HG03064 (cell line): ENCODE measurements around the gene TBX15.
"Not testable (repeated sequence)": the region's sequence is repeated elsewhere in the genome, so short reads cannot be mapped to it uniquely, and the experiment has no call there.

ENCODE experiments used
- ATAC-seq: cut with Tn5 transposase; IDR thresholded peaks from one replicate; pipeline ENCODE4 v1.9.1; 2021; ENCODE audit warnings: low read depth; ENCODE audit not compliant: unreplicated experiment

The TBX15 gene

DNA sequence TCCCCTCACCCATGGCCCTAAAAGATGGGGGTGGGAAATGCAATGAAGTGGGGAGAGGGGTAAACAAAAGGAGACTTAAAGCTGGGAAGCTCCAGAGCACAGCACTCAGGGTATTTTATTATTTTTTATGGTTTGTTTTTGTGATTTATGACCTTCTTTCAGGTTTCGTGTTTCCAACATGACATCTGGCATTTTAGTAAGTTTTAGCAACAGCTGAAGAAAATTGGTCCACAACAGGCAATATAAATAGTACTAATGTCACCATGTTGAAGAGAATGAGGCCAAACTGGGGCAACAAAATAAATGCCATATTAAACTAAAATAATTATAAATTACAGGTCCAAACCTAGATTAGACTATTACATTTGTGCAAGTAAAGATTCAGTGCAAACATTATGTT is 56.3 kb downstream of the TBX15 start:
- no peak for ATAC-seq

DNA sequence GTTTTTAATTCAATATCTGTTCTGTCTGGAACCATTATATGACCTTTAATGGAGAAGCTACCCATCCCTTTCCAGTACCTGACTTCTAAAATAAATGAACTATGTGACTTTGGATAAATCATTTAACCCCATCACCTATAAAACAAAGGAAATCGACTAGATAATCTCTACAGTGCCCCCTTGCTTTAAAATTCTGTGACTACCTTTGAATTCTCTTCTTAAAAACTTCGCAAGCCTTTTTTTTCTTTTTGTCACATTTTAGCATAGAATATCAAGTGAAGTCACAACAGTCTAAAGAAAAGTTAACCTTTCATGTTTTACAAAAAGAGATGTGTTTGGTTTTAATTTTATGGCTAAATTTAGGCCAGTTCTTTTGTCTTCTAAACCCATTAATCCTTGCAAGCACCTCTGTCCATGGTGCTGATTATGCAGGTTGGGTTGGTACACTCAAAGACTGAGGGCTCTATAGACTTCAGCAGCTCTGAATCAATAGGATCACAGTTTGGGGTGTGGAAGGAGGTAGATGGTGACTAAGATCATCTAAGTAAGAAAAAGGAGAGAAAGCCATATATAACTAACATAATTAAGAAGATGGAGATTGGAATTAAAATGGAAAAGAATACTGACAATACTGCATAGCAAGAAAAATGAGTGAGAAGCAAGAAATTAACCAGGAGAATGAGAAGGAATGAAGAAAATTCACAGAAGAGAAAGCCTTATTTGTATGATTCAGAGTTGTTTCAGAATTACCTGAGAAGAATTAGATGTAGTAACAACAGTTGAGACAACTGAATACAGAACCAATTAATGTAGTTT is 59.2 kb downstream of the TBX15 start:
- no peak for ATAC-seq

DNA sequence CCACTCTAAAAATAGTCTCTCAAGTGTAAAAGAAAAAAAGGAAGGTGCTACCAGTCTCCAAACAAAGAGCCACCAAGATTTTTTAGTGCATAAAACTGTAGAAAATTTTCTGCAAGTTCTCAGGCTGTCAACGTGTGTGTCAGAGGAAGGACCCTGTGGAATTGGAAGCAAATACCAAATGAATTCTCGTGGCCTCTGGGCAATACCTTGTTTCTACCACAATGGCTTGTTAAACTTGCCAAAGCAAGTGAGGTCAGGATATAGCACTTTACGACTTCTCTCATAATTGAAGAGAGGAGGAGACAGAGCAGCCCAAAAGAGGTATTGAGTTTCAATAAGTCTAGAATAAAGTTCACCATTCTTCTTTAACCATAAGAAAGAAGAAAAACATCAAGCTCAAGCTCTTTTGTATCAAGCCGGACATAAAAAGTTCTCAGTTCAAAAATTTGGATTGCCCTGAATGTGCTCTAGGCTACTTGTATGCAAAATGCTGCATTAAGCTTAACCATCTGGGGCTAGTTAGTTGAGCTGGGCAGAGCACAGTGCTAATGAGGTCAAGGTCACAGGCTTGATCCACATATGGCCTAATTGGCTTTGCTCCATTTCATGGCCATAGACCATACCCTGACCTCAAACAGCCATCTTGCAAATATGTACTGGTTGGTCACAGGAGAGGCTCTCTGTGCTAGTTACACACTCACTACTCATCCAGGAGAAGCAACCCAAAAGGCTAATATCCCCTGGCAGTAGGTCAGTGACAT is 60.5 kb downstream of the TBX15 start:
- no peak for ATAC-seq

DNA sequence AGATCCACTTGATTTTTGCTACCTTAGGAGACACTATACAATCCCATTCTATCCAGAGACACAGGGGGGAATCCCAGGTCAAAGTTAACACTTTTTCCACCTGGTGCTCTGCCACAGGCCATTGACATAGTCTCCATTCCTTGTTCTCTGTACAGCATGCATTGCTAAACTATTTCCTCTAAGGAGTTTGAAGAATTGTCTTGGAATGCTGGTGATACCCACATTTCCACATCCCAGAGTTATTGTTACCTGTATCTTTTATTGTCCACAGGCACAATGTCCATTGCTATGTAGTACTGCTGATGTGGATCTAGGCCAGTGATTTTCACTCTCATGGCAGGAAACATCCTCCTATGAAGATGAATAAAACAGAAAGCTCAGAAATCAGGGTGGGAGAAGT is 61.9 kb downstream of the TBX15 start:
- ATAC-seq: no peak

DNA sequence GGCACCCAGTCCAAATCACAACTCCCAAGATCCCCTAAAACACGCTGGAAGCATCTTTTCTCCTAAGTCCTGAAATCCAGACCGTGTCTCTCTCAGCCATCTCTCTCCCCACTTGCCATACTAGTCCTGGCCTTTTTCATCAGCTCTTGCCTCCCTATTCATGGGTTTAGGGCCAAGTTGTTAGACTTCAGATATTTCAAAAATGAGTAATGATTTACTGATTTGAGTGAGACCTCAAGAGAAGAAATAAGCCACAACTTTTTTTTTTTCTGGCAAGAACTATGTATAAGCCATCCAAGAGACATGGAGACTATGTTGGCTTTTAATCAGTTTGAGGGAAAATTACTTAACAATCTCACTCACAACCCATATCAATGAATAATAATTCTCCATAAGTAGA is 62.5 kb downstream of the TBX15 start:
- no peak for ATAC-seq

DNA sequence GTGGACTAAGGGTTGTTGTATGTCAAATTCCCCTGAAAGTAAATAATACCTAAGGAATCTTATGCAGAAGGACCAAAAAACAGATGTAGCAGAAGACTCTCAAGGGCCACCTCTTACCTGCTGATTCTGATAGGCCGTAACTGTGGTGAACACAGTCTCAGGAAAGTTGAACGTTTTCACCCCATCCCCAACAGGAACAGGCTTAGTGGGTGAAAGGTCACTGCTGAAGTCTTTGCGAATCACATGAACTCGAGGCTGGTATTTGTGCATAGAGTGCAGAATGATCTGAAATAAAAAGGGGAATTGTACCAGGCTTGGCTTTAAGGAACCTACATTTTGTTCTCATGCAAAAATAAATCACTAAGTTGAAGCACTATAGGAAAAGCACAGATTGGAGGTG is 64.8 kb downstream of the TBX15 start:
- ATAC-seq: no peak

DNA sequence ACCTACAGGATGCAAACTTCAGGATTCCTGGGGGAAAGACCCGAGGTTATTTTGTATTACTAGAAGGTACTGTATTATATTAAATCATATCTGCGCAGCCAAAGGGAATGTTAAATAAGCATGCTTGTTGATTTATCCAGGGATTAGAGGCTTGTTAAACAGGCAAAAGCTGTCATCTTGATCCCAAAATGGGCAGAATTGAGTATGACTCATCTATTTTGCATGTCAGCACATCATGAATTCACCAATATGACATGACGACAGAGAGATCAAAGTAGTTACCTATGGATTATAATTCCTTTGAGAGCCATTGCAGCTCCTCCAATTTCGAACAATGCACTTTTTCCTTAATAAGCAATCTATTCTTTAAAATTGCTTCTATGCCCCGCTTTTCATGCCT is 66.1 kb downstream of the TBX15 start:
- no peak for ATAC-seq

DNA sequence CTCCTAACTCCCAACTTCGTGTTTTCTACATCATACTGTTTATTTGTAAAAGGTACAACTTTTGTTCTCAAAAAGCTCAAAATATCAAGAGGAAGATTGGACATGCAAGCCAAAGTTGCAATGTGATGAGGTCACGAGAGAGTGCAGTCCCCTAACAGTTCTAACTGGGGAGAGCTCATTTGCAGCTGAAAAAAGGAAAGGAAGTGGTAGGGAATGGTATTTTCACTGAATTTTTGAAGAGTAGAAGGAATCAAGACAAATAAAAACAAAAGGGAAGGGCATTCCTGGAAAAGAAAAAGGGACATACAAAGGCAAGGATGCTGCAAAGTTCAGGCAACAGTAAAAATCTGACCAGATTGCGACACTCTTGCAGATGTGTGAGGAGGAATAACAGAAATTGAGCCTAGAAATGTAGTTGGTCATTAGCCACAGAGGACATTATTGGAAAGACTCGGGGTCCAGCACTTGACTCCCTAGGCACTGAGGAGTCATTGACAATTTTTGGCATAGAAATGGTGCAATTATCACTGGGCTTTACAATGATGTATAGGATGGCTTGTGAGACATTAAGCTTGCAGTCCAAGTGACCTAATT is 67.9 kb downstream of the TBX15 start:
- ATAC-seq: no peak

DNA sequence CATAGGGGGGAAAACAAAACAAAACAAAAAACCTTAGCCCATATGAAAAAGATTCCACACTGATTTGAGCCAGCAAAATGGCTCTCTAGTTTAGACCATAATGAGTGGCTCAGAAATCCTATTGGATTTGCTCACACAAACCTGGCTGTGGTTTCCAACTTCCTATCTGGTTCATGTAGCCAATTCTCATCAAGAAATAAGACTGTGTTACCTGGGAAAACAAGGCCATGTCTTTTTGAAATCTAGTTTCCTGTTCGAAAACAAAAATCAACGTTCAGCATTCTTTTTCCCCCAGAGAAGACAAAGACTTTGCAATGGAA is 69.2 kb downstream of the TBX15 start:
- ATAC-seq: no peak

DNA sequence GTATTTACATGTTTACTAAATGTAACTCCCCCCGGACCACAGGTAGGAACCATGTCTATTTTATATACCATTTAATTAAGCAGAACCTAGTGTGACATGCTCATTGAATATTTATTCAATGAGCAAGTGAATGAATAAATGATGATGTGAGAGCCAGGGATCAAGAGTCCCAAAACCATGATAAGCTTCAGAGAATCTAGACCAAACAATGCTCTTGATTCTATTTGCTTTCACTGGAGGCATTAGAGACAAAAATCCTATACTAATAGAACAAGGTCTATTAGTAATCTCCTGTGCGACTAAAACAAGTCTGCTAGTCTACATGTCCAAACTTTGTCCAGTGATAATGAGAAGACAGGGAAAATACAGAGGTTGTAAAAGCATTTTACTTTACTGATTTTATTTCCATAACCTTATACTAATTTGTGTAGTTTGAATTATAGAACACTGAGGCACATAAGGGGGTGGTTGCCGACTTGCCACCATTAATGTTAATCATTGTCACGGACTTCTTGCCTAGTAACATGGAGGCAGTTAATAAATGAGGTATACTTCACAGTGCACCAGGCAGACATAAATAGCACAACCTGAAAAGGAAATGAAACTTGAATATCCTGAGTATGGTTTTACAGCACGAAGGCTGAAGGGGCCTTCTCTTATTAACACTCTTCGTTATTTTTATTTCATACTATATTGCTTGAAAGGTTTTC is 69.8 kb downstream of the TBX15 start:
- ATAC-seq: peak; percentile 61

DNA sequence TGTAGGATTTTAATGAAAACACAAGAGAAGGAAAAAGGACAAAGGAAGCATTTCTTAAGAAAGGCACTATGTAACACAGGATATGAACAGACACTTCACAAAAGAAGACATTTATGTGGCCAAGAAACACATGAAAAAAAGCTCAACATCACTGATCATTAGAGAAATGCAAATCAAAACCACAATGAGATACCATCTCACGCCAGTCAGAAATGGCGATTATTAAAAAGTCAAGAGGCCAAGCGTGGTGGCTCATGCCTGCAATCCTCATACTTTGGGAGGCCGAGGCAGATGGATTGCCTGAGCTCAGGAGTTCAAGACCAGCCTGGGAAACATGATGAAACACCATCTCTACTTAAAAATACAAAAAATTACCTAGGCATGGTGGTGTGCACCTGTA is 71.8 kb downstream of the TBX15 start:
- ATAC-seq: not testable (repeated sequence)

DNA sequence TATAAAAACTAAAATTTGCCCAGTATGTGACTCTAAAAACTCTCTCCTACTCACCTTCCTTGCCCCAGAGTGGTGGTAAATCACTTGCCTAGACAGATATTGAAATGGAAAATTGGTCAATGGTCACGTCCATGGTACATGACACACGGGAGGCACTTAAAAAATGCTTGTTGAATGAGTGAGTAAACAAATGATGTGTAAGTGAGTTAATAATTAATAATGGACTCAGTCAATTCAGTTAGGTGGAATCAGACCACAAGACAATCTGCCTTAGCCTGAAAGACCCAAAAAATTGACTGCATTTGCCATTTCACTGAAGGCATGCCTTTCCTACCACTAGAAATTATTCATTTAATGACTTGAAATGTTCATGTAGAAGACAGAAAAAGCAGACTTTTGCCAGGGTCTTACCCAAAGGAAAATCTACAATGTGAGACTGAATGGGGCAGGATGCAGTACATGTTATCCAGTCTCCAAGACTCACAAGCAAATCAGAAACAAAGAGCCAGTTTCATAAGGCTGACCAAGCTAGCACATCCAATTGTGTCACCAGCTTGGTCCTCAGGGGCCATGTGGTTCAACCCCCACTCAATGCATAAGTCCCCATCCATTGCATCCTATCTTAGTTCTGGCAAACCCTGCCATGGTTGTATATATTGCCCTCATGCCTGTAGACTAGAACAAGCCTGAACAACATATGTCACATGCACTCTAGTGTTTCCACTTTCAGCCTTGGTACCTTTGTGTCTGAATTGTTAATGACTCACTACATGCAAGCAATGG is 73.6 kb downstream of the TBX15 start:
- ATAC-seq: peak; percentile 47

DNA sequence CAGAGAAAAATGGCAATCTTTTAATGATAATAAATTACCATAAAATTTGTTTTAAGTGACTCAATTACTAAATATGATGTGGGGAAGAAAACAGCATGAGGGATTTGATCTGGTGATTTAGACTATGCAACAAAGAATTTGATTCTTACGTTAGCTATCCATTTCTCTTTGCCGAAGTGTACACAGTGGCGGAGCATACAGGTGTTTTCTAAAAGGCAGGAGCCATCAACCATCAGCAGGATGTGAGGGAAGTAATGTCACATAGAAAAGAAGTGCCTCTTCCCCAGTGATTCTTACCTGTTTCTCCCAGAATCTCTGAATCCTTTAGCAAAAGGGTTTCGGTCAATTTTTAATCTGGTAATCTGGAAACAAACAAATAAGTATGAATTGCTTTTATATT is 74.3 kb downstream of the TBX15 start:
- ATAC-seq: no peak

DNA sequence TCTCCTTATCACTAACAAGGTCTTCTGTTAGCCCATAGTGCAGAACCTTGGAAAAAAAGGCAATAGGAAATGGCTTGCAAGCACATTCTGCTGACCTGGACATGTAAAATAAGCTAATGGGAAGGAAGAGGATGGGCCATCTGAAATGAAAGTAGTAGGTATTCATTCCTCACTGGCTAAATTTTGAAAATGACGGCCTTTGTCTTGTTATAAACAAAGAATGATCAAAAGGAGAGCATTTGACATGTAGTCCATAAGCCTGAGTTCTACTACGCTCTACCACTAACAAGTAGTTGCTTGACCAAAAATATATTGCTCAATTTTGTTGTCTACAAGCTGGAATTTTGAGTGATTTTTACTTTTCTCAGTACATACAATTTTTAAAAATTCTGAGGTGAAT is 75.6 kb downstream of the TBX15 start:
- ATAC-seq: no peak

DNA sequence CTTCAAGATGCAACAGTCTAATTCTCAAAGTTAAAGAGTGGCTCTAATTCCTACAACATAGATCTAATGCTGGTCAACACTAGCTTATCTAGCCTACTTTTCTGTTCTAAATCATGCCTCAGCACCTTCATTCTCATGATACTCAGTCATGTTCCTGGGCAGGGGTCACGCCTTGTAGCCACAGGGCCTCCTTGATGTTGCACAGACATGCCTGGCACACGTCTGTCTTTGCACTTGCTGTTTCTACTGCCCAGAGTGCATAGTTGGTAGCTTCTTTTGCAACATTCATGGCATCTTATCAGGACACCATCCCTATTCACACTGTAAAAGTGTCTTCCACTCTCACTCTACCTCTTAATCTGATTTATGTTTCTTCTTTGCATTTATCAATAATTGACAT is 76.6 kb downstream of the TBX15 start:
- ATAC-seq: no peak

DNA sequence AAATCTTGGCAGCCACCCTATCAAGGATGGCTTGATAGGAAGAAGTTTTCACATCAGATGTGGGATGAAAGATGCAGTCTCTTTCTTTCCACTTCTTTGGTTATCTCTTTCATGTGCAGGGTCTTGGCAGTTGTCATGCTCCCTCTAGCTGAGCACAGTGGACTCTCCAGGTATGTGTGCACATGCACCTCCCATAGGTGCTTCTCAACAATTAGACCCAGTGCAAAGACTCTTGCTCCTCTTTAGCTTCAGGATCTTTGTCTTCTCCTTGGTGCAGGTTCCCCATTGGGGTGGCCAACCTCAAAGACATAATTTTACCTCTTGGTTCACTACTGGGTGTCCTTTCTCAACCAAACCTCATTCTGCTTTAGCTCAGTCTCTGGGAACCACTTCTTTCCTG is 80.7 kb downstream of the TBX15 start:
- no peak for ATAC-seq

DNA sequence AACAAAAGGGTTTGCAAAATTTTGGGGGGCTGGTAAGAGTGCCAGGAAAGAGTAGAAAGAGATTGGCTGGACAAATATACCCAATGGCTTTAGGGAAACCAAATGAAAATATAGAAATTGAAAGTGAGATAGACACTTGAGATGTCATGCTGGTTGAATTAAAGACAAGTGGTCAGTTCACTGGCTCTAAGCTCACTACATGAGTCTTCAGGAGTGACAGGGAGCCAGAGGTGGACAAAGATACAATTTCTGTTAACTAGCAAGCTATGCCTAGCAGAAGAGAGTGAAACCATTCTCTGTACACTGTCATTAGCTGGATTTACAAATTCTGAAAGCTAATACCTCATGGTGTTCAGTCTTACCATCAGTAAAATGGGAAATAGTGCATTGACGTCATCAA is 82.5 kb downstream of the TBX15 start:
- no peak for ATAC-seq

DNA sequence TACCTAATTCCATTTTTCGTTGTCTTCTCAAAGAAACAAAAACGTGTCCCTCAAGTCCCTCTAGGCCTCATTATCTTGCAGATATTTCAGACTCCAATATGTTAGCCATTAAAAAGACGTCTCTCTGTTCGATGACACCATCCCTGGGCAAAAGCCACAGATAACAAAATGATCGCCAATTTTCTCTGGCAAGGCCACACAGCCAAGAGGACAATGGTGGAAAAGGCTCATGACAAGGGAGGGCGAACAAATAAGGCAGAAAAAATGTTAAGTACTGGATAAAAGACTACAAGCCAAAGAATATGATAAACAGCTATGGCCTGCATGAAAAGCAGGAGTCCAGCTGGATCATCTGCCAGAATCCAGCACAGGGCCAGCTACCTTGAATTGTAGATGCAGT is 82.9 kb downstream of the TBX15 start:
- ATAC-seq: no peak

DNA sequence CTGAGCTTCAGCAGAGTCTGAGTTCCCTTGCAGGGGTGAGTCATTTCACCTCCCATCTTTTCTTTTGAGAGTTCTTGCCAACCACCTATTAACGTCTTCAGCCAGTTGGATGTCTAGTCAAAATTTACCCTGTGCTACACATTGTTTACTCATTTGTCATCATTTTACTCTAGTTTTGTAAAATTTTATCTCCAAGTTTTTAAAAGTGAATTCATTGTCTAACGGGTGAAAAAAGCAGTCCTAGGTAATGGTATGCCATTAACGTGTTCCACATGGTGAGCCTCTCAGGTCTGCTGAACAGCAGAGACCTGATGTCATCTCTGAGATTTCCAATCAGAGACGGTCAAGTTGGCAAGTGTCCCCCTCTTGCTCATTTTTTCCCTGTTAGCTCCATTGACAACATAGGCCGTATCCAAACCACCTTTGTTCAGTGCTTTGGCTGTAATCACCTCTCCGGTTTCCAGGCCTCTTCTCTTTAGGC is 85.4 kb downstream of the TBX15 start:
- ATAC-seq: no peak

DNA sequence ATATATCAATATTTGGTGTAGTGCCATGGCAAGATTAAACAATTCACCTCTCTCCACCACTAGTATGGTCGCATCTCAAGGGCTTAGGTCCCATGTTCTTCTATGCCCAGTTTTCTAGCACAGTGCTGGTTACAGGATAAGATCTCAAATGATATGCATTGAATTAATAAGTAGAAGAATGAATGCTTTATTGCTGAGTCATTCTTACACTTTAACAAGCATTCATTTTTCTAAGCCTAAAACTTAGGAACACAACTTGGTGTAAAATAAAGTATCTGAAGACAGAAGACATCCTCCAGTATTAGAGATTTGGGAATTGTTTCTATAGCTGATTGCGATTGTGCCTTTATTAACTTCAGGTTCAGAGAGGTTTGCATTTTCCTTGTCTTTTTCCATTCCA is 85.8 kb downstream of the TBX15 start:
- ATAC-seq: no peak
